RWPE2 (cell line): ENCODE measurements around the gene MINAR2.

ENCODE experiments used
- ATAC-seq: fragments of 200-7000 bp; cut with Tn5 transposase; 3 replicates; pipeline ENCODE4 v1.9.1; 2021; ENCODE audit warnings: low read depth
- DNase-seq: peaks from one replicate; pipeline ENCODE4 v3.0.0-alpha.2; 2020; ENCODE audit warnings: low spot score
- H3K27ac ChIP-seq: fragments of 450-650 bp; 2 replicates; pipeline ENCODE4 v1.5.1; 2017; ENCODE audit warnings: mild to moderate bottlenecking; ENCODE audit not compliant: poor library complexity, severe bottlenecking
- H3K27me3 ChIP-seq: fragments of 250-450 bp; sonication (Bioruptor Pico); 2 replicates; pipeline ENCODE4 v1.5.1; 2021; ENCODE audit warnings: mild to moderate bottlenecking, moderate library complexity; ENCODE audit not compliant: insufficient read depth, poor library complexity, severe bottlenecking
- H3K36me3 ChIP-seq: fragments of 250-450 bp; sonication (Bioruptor Pico); 2 replicates; pipeline ENCODE4 v1.5.1; 2020; ENCODE audit warnings: low read depth, mild to moderate bottlenecking, moderate library complexity
- H3K4me1 ChIP-seq: fragments of 250-450 bp; sonication (Bioruptor Pico); 2 replicates; pipeline ENCODE4 v1.5.1; 2021; ENCODE audit warnings: mild to moderate bottlenecking, moderate library complexity; ENCODE audit not compliant: insufficient read depth, poor library complexity, severe bottlenecking
- H3K4me3 ChIP-seq: fragments of 250-450 bp; sonication (Bioruptor Pico); 2 replicates; pipeline ENCODE4 v1.5.1; 2021; ENCODE audit warnings: mild to moderate bottlenecking, moderate library complexity; ENCODE audit not compliant: severe bottlenecking
- H3K9me3 ChIP-seq: fragments of 250-450 bp; sonication (Bioruptor Pico); 2 replicates; pipeline ENCODE4 v1.5.1; 2021; ENCODE audit warnings: mild to moderate bottlenecking, moderate library complexity; ENCODE audit not compliant: severe bottlenecking
- CTCF ChIP-seq: fragments of 450-650 bp; IDR thresholded peaks from one replicate; pipeline ENCODE4 v1.5.1; 2017; ENCODE audit warnings: mild to moderate bottlenecking, moderate library complexity; ENCODE audit not compliant: poor library complexity, severe bottlenecking

Gene MINAR2

GRCh38 chr5:129770024-129770820 lies 22.3 kb downstream of the MINAR2 start:
- H3K4me1 ChIP-seq, result no peaks in the 10 kb centered on the region
- DNase-seq (no peak), ATAC-seq (no peak)
- H3K9me3 ChIP-seq, result no peaks in the 10 kb centered on the region
- H3K4me3 ChIP-seq, result no peak overlapping the region
- no peak overlapping the region for H3K27ac ChIP-seq
- no peak for TF ChIP-seq CTCF
- H3K36me3 ChIP-seq, result no peaks in the 10 kb centered on the region
- no peaks in the 10 kb centered on the region for H3K27me3 ChIP-seq

GRCh38 chr5:129771058-129771838 lies 23.4 kb downstream of the MINAR2 start:
- no peak for DNase-seq
- no peaks in the 10 kb centered on the region for H3K9me3 ChIP-seq
- no peaks in the 10 kb centered on the region for H3K27me3 ChIP-seq
- no peak overlapping the region for H3K27ac ChIP-seq
- H3K36me3 ChIP-seq, result no peaks in the 10 kb centered on the region
- ATAC-seq, result peak; percentile 62; the same call in 2 of the 3 replicates
- H3K4me3 ChIP-seq, result no peak overlapping the region
- peak; percentile 96 for TF ChIP-seq CTCF
- no peaks in the 10 kb centered on the region for H3K4me1 ChIP-seq

GRCh38 chr5:129773376-129773775 lies 25.5 kb downstream of the MINAR2 start:
- H3K27me3 ChIP-seq, result no peaks in the 10 kb centered on the region
- DNase-seq, result no peak
- H3K4me3 ChIP-seq, result no peak overlapping the region
- no peaks in the 10 kb centered on the region for H3K36me3 ChIP-seq
- no peaks in the 10 kb centered on the region for H3K9me3 ChIP-seq
- H3K27ac ChIP-seq, result no peak overlapping the region
- ATAC-seq, result no peak
- no peak for TF ChIP-seq CTCF
- no peaks in the 10 kb centered on the region for H3K4me1 ChIP-seq

GRCh38 chr5:129781594-129781993 lies 33.7 kb downstream of the MINAR2 start:
- no peak for DNase-seq
- H3K4me3 ChIP-seq, result no peak overlapping the region
- H3K27ac ChIP-seq, result no peak overlapping the region
- ATAC-seq, result no peak
- TF ChIP-seq CTCF, result no peak
- H3K27me3 ChIP-seq, result no peaks in the 10 kb centered on the region
- no peaks in the 10 kb centered on the region for H3K36me3 ChIP-seq
- no peaks in the 10 kb centered on the region for H3K4me1 ChIP-seq
- H3K9me3 ChIP-seq, result no peaks in the 10 kb centered on the region

GRCh38 chr5:129803403-129803802 lies 55.5 kb downstream of the MINAR2 start:
- DNase-seq, result no peak
- Histone ChIP-seq H3K27ac (no peak overlapping the region), H3K9me3 (no peaks in the 10 kb centered on the region), H3K4me1 (peaks cover 3% of the 10 kb centered on the region), H3K4me3 (no peak overlapping the region), H3K27me3 (no peaks in the 10 kb centered on the region), H3K36me3 (no peaks in the 10 kb centered on the region)
- TF ChIP-seq CTCF, result no peak
- ATAC-seq, result no peak
